ENCODE results near the gene DRC3.
"Not testable (repeated sequence)": the region's sequence is repeated elsewhere in the genome, so short reads cannot be mapped to it uniquely, and the experiment has no call there.

GRCh38 chr17:17955790-17956341, 16.8 kb upstream of the DRC3 start:
- not testable (repeated sequence) for TF ChIP-seq CTCF (optimal IDR thresholded peaks at IDR 0.05 in 1 of 3, IDR thresholded peaks at IDR 0.05 in 1 of 3, conservative IDR thresholded peaks at IDR 0.05 in 1 of 3; ENCODE audit: extremely low read depth in 1 of 3, insufficient read depth in 2 of 3, low read length in 3 of 3); EZH2 (IDR thresholded peaks at IDR 0.05; ENCODE audit: low read length)
